Right lobe of liver (tissue), 6 donors: ENCODE results near the gene BPIFB3. TPM values are rescaled to one million over a fixed set of nuclear protein-coding genes. Genes with fewer than 3 reads are reported as not detected.

Source experiments
- ATAC-seq, 4 donors: fragments of 200-7000 bp; cut with Tn5 transposase; one replicate each; pipeline ENCODE4 v1.9.1; 2020; ENCODE audit warnings: mild to moderate bottlenecking in 4 of 4, moderate library complexity in 4 of 4
- DNase-seq, 3 donors: peaks; one replicate each; pipeline ENCODE4 v3.0.0-alpha.2; 2020
- H3K27ac ChIP-seq, 3 donors: fragments of 200-600 bp; one replicate each; pipeline ENCODE4 v1.8.0; 2022
- H3K27me3 ChIP-seq, 2 donors: fragments of 200-600 bp; one replicate each; pipeline ENCODE4 v1.8.0; 2022
- H3K36me3 ChIP-seq, 4 donors: fragments of 200-600 bp; sonication (generic) in 1 of 4; one replicate each; pipeline versions ENCODE4 v1.5.1 to v1.8.0; 2017 to 2022; ENCODE audit warnings: control low read depth in 1 of 4
- H3K4me1 ChIP-seq, 4 donors: fragments of 200-600 bp; sonication (generic) in 1 of 4; one replicate each; pipeline versions ENCODE4 v1.5.1 to v1.8.0; 2017 to 2022; ENCODE audit warnings: control low read depth in 1 of 4
- H3K4me3 ChIP-seq, 3 donors: fragments of 200-600 bp; one replicate each; pipeline ENCODE4 v1.8.0; 2022
- H3K9me3 ChIP-seq, 4 donors: fragments of 200-600 bp; sonication (generic) in 1 of 4; one replicate each; pipeline versions ENCODE4 v1.5.1 to v1.8.0; 2017 to 2022; ENCODE audit warnings: control low read depth in 1 of 4
- CTCF ChIP-seq, 4 donors: fragments of 200-600 bp in 3 of 4; fragments of 450-650 bp in 1 of 4; IDR thresholded peaks; one replicate each; pipeline versions ENCODE4 v1.5.1 to v1.8.0; 2016 to 2022; ENCODE audit warnings: antibody characterized with exemption in 4 of 4, mild to moderate bottlenecking in 2 of 4
- POLR2A ChIP-seq: fragments of 450-650 bp; IDR thresholded peaks from one replicate; pipeline ENCODE4 v1.6.1; 2017; ENCODE audit warnings: antibody characterized with exemption, mild to moderate bottlenecking
- WGBS: methylation state at CpG from one replicate; pipeline ENCODE4 v1.1.6; 2018; ENCODE audit warnings: low coverage, low lambda C conversion rate; ENCODE audit not compliant: insufficient coverage; ENCODE audit errors: missing lambda C conversion rate; 5-methylcytosine and 5-hydroxymethylcytosine counted together
- intact Hi-C, 2 donors: fragments of 100-400 bp; cut with DNase I; formaldehyde crosslinking; loops; one replicate each; pipeline versions ENCODE4 v1.11.2 to v1.14.1; 2022
- total RNA-seq, 6 experiments: library from RNA; depleted of rRNA in 2 of 6; stranded (reverse); fragments of >200 nt in 2 of 6; fragmentation: NEBNext Ultra II Directional in 3 of 6; extraction: Animal tissue kit (Norgen Biotek cat#: 25700) in 3 of 6; gene quantifications; one replicate each; pipeline versions ENCODE4 v1.1.0 to v1.2.4, GENCODE V29; 2016 to 2023
- donor health status: DM: no; HTN: yes; CAD: no.
- donor health status: DM: no; HTN: no; CAD: no.
- donor health status: DM: no; HTN: no; CAD: no.
- donor health status: DM: no; HTN: yes; CAD: no.
- donor health status: DM: no; HTN: yes; CAD: no.

The BPIFB3 gene
- total RNA-seq, 6 experiments from 2014 or later = not detected

GRCh38 chr20:33059741-33060390 lies 6.2 kb downstream of the BPIFB3 start:
- Histone ChIP-seq H3K4me1 (no peaks in the 10 kb centered on the region), H3K27me3 (no peaks in the 10 kb centered on the region), H3K27ac (no peak overlapping the region), H3K9me3 (no peaks in the 10 kb centered on the region), H3K4me3 (no peak overlapping the region), H3K36me3 (no peaks in the 10 kb centered on the region)
- 78% methylated on average over 6 of the region's 22 CpGs for WGBS
- TF ChIP-seq CTCF (IDR thresholded peaks at IDR 0.05) (no peak), POLR2A (no peak)
- intact Hi-C loops = no loop called here
- ATAC-seq (no peak), DNase-seq (no peak)

GRCh38 chr20:33061658-33062028 lies 7.9 kb downstream of the BPIFB3 start:
- Histone ChIP-seq H3K27ac (no peak overlapping the region), H3K4me1 (no peaks in the 10 kb centered on the region), H3K4me3 (no peak overlapping the region), H3K27me3 (no peaks in the 10 kb centered on the region), H3K36me3 (no peaks in the 10 kb centered on the region), H3K9me3 (no peaks in the 10 kb centered on the region)
- no peak for TF ChIP-seq CTCF (IDR thresholded peaks at IDR 0.05)
- no peak for TF ChIP-seq POLR2A
- DNase-seq (no peak), ATAC-seq (no peak)
- intact Hi-C loops = no loop called here
- WGBS = 90% methylated on average over 5 of the region's 14 CpGs

GRCh38 chr20:33062105-33062824 lies 8.6 kb downstream of the BPIFB3 start:
- no peak for DNase-seq
- no peak for TF ChIP-seq CTCF (IDR thresholded peaks at IDR 0.05)
- no peak for TF ChIP-seq POLR2A
- no peaks in the 10 kb centered on the region for H3K27me3 ChIP-seq
- H3K4me1 ChIP-seq = no peaks in the 10 kb centered on the region
- H3K4me3 ChIP-seq = no peak overlapping the region
- no peaks in the 10 kb centered on the region for H3K9me3 ChIP-seq
- intact Hi-C loops = no loop called here
- ATAC-seq = no peak
- H3K27ac ChIP-seq = no peak overlapping the region
- 51% methylated on average over 8 of the region's 9 CpGs for WGBS
- H3K36me3 ChIP-seq = no peaks in the 10 kb centered on the region

GRCh38 chr20:33062825-33063149 lies 9.1 kb downstream of the BPIFB3 start:
- TF ChIP-seq CTCF (IDR thresholded peaks at IDR 0.05) = no peak
- TF ChIP-seq POLR2A = no peak
- H3K27me3 ChIP-seq = no peaks in the 10 kb centered on the region
- H3K4me3 ChIP-seq = no peak overlapping the region
- WGBS = no CpG with 5 or more reads among the region's 1 CpG
- H3K27ac ChIP-seq = no peak overlapping the region
- intact Hi-C loops = no loop called here
- no peaks in the 10 kb centered on the region for H3K36me3 ChIP-seq
- DNase-seq (no peak), ATAC-seq (no peak)
- H3K4me1 ChIP-seq = no peaks in the 10 kb centered on the region
- H3K9me3 ChIP-seq = no peaks in the 10 kb centered on the region
